HepG2 (cell line): ENCODE data around the gene TAGLN. TPM values are rescaled to one million over a fixed set of nuclear protein-coding genes. Genes with fewer than 3 reads are reported as not detected.

ENCODE experiments used
- ATAC-seq: fragments of 200-7000 bp; cut with Tn5 transposase; 3 replicates; pipeline ENCODE4 v1.9.1; 2020; ENCODE audit warnings: mild to moderate bottlenecking, moderate library complexity
- BruUV-seq: library from RNA; stranded (reverse); fragments of 400-500 nt; replicated peaks from 2 replicates; lab custom pipeline; 2021; lab: Mats Ljungman, UMichigan
- CTCF ChIA-PET: fragments of 300-600 bp; formaldehyde crosslinking; extraction: SDS; loops from one replicate; lab custom pipeline; 2021; ENCODE audit warnings: low total read pairs, inconsistent platforms, low intra/inter-chr PET ratio; lab: Yijun Ruan, JAX
- POLR2A ChIA-PET: fragments of 350-600 bp; sonication (Branson Sonifier 250); formaldehyde crosslinking; loops from one replicate; lab custom pipeline; 2020; ENCODE audit warnings: antibody characterized with exemption, inconsistent platforms; lab: Yijun Ruan, JAX
- DNase-seq: peaks from one replicate; pipeline ENCODE4 v3.0.0-alpha.2; 2015; ENCODE audit warnings: low spot score
- FAIRE-seq: peaks from 3 replicates; lab custom pipeline; 2011; peaks lifted over from hg19 to GRCh38; lab: Jason Lieb, UNC
- H2AFZ ChIP-seq: one replicate; pipeline ENCODE4 v1.6.1; 2011; ENCODE audit warnings: low read length, inconsistent platforms
- H3K27ac ChIP-seq: fragments of 300-600 bp; 3 replicates; pipeline ENCODE4 v1.8.0; 2011; ENCODE audit warnings: mixed run types, mild to moderate bottlenecking, mixed read lengths, low read length, inconsistent platforms; ENCODE audit not compliant: insufficient read depth; ENCODE audit errors: extremely low read length
- H3K27me3 ChIP-seq, 2 experiments: fragments of 200-600 bp in 1 of 2; 2 replicates in 1 of 2; 3 replicates in 1 of 2; pipeline versions ENCODE4 v1.6.0 to v1.8.0; 2011; ENCODE audit warnings: low read length in 2 of 2, mild to moderate bottlenecking in 2 of 2, moderate library complexity in 2 of 2, inconsistent platforms in 1 of 2; ENCODE audit not compliant: insufficient read depth in 2 of 2, control insufficient read depth in 1 of 2
- H3K36me3 ChIP-seq, 2 experiments: fragments of 200-600 bp in 1 of 2; replicated peaks in 1 of 2; 2 replicates in 1 of 2; 3 replicates in 1 of 2; pipeline versions ENCODE4 v1.5.1 to v1.8.0; 2011; ENCODE audit warnings: low read length in 2 of 2, inconsistent platforms in 1 of 2; ENCODE audit not compliant: insufficient read depth in 2 of 2, control insufficient read depth in 1 of 2
- H3K4me1 ChIP-seq: 2 replicates; pipeline ENCODE4 v1.5.1; 2012; ENCODE audit warnings: low read length, inconsistent platforms; ENCODE audit not compliant: insufficient read depth
- H3K4me2 ChIP-seq: 2 replicates; pipeline ENCODE4 v1.6.0; 2011; ENCODE audit warnings: low read depth, low read length, inconsistent platforms
- H3K4me3 ChIP-seq, 3 experiments: fragments of 200-600 bp in 1 of 3; sonication (generic), shearing (Covaris generic) in 1 of 3; replicated peaks in 1 of 3; 2 replicates each; pipeline ENCODE4 v1.5.1; 2011 to 2016; ENCODE audit warnings: low read length in 3 of 3, inconsistent platforms in 2 of 3, low read depth in 2 of 3, mild to moderate bottlenecking in 2 of 3, control low read depth in 1 of 3, mixed read lengths in 1 of 3; ENCODE audit not compliant: insufficient read depth in 1 of 3
- H3K79me2 ChIP-seq: one replicate; pipeline ENCODE4 v1.6.1; 2011; ENCODE audit warnings: low read length, inconsistent platforms; ENCODE audit not compliant: insufficient read depth
- H3K9ac ChIP-seq: 2 replicates; pipeline ENCODE4 v1.6.0; 2011; ENCODE audit warnings: mild to moderate bottlenecking, low read depth, low read length, inconsistent platforms; ENCODE audit not compliant: insufficient read depth
- H3K9me3 ChIP-seq: 2 replicates; pipeline ENCODE4 v1.5.1; 2012; ENCODE audit warnings: mild to moderate bottlenecking, low read length
- H4K20me1 ChIP-seq: 2 replicates; pipeline ENCODE4 v1.6.0; 2011; ENCODE audit warnings: inconsistent platforms, mild to moderate bottlenecking, low read length, moderate library complexity; ENCODE audit not compliant: insufficient read depth
- ATRX ChIP-seq: sonication (generic); formaldehyde crosslinking; IDR thresholded peaks from 2 replicates; pipeline ENCODE4 v1.4.0; 2020; ENCODE audit warnings: missing genetic modification reagents, borderline replicate concordance
- BHLHE40 ChIP-seq: IDR thresholded peaks from 2 replicates; pipeline ENCODE4 v1.6.1; 2011; ENCODE audit warnings: low read length, improper control_type of control experiment
- HIC2 ChIP-seq: sonication (generic); formaldehyde crosslinking; IDR thresholded peaks from 2 replicates; pipeline ENCODE4 v1.9.0; 2022; ENCODE audit warnings: low read depth, missing genetic modification reagents
- KAT2B ChIP-seq: fragments of 150-350 bp; IDR thresholded peaks from 2 replicates; pipeline ENCODE4 v1.6.1; 2014; ENCODE audit warnings: low read depth, low read length, borderline replicate concordance
- LRRFIP1 ChIP-seq: sonication (generic); formaldehyde crosslinking; conservative IDR thresholded peaks from 2 replicates; pipeline ENCODE4 v1.4.0; 2020; ENCODE audit warnings: missing genetic modification reagents
- NR2C2 ChIP-seq: sonication (generic); formaldehyde crosslinking; IDR thresholded peaks from 2 replicates; pipeline ENCODE4 v1.4.0; 2020; ENCODE audit warnings: missing genetic modification reagents, mild to moderate bottlenecking, moderate library complexity, borderline replicate concordance
- PPARG ChIP-seq: conservative IDR thresholded peaks from 2 replicates; pipeline ENCODE4 v1.6.1; 2016; ENCODE audit warnings: missing biosample characterization, missing genetic modification reagents
- RELA ChIP-seq: sonication (generic); formaldehyde crosslinking; IDR thresholded peaks from 2 replicates; pipeline ENCODE4 v1.4.0; 2020; ENCODE audit warnings: missing genetic modification reagents
- SIN3A ChIP-seq: IDR thresholded peaks from 2 replicates; pipeline ENCODE4 v1.6.1; 2011; ENCODE audit warnings: low read depth, mild to moderate bottlenecking, control low read depth, low read length, borderline replicate concordance
- ZBTB49 ChIP-seq: sonication (generic); formaldehyde crosslinking; IDR thresholded peaks from 2 replicates; pipeline ENCODE4 v1.4.0; 2020; ENCODE audit warnings: missing genetic modification reagents, borderline replicate concordance
- ZKSCAN8 ChIP-seq: IDR thresholded peaks from 2 replicates; pipeline ENCODE4 v1.6.1; 2016; ENCODE audit warnings: borderline replicate concordance, missing genetic modification reagents, missing compliant biosample characterization
- ZNF850 ChIP-seq: sonication (generic); formaldehyde crosslinking; conservative IDR thresholded peaks from 2 replicates; pipeline ENCODE4 v1.9.0; 2021; ENCODE audit warnings: mild to moderate bottlenecking, missing genetic modification reagents
- WGBS: methylation state at CpG from one replicate; pipeline ENCODE4 v1.1.6; 2017; ENCODE audit warnings: low lambda C conversion rate; 5-methylcytosine and 5-hydroxymethylcytosine counted together
- in situ Hi-C: cut with HindIII; loops from 2 replicates; pipeline ENCODE4 v1.10.0; 2017; ENCODE audit warnings: low pct_unique_long_range_greater_than_20kb; ENCODE audit not compliant: extremely low pct_ligation_motif_present
- intact Hi-C: fragments of 100-400 bp; cut with micrococcal nuclease; formaldehyde crosslinking; loops from one replicate; pipeline ENCODE4 v1.10.0; 2022; ENCODE audit not compliant: unreplicated experiment
- polyA plus RNA-seq, 8 experiments: library from polyadenylated mRNA; depleted of rRNA in 3 of 8; stranded (reverse) in 7 of 8; unstranded in 1 of 8; fragments of >200 nt; fragmentation: Illumina TruSeq in 4 of 8; extraction: Trizol in 4 of 8; gene quantifications; 2 replicates each; pipeline versions ENCODE4 v1.2.1 to v1.2.3, GENCODE V29; 2011 to 2016; ENCODE audit warnings: low read depth in 4 of 8, missing spikeins in 1 of 8, mixed read lengths in 1 of 8; ENCODE audit not compliant: insufficient read depth in 1 of 8
- total RNA-seq, 5 experiments: library from RNA; depleted of rRNA; stranded (reverse); fragments of >200 nt; fragmentation: Illumina TruSeq; extraction: Trizol; gene quantifications; 2 replicates each; pipeline ENCODE4 v1.2.3, GENCODE V29; 2016; ENCODE audit warnings: low read depth in 1 of 5
- TF ChIP-seq, protein P1 (sequence below): sonication (generic); formaldehyde crosslinking; IDR thresholded peaks from 2 replicates; pipeline ENCODE4 v1.4.0; 2020; ENCODE audit warnings: missing genetic modification reagents, low read depth, mild to moderate bottlenecking, borderline replicate concordance
- TF ChIP-seq, protein P2 (sequence below): sonication (generic); formaldehyde crosslinking; IDR thresholded peaks from 2 replicates; pipeline ENCODE4 v1.4.0; 2020; ENCODE audit warnings: missing genetic modification reagents, borderline replicate concordance

Gene TAGLN
- total and polyA plus RNA-seq, 2 of the 13 experiments (the other 11 are each of a cell fraction or from before 2014, with no cell fraction given): 12.6 to 75.4 TPM

DNA sequence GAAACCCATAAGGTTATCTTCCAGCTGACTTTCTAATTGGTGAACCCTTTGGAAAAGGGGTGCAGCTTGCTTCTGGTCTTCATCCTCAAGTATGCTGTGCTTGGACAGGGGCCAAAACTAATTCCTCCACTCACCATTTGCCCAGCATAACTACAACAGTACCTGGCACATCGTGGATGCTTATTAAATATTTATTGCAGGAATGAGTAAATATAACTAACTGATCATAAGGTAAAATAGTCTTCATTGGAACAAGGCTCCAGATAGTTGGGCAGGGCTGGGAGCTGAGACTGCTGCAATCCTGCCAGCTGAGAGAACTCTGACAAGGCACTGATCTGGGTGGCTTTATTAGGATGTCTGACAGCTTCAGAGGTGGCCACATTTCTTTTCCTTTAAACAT, 23.0 kb upstream of the TAGLN start:
- peaks cover 46% of the 10 kb centered on the region for H3K4me1 ChIP-seq
- DNase-seq (no peak), ATAC-seq (no peak), FAIRE-seq (no peak)
- no peak overlapping the region for H3K4me3 ChIP-seq
- no peaks in the 10 kb centered on the region; a peak in 1 of 5 replicates for H3K27me3 ChIP-seq
- ChIA-PET CTCF (no interaction called here), POLR2A (interaction anchor here (2.9 kb wide), 1 partner anchor 32 kb away, joined by 9 read pairs; the partner anchor contains the start of gene PAFAH1B2)
- H4K20me1 ChIP-seq: no peaks in the 10 kb centered on the region
- WGBS: 95% methylated on average over 1 of the region's 1 CpG
- in situ Hi-C loops: no loop called here
- TF ChIP-seq HIC2 (CRISPR knock-in tag) (no peak), SIN3A (no peak), ZNF850 (CRISPR knock-in tag) (no peak), NR2C2 (CRISPR knock-in tag) (no peak), RELA (CRISPR knock-in tag) (no peak), ATRX (CRISPR knock-in tag) (no peak), ZKSCAN8 (CRISPR knock-in tag) (no peak), LRRFIP1 (CRISPR knock-in tag) (no peak), BHLHE40 (no peak), ZBTB49 (CRISPR knock-in tag) (no peak), PPARG (no peak), KAT2B (no peak)
- TF ChIP-seq, protein P1, sequence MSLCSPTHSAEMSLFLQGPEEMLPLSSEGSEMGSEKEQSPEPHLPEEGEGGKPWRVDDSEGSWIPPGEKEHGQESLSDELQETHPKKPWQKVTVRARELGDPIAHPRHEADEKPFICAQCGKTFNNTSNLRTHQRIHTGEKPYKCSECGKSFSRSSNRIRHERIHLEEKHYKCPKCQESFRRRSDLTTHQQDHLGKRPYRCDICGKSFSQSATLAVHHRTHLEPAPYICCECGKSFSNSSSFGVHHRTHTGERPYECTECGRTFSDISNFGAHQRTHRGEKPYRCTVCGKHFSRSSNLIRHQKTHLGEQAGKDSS (CRISPR knock-in tag): no peak
- TF ChIP-seq, protein P2, sequence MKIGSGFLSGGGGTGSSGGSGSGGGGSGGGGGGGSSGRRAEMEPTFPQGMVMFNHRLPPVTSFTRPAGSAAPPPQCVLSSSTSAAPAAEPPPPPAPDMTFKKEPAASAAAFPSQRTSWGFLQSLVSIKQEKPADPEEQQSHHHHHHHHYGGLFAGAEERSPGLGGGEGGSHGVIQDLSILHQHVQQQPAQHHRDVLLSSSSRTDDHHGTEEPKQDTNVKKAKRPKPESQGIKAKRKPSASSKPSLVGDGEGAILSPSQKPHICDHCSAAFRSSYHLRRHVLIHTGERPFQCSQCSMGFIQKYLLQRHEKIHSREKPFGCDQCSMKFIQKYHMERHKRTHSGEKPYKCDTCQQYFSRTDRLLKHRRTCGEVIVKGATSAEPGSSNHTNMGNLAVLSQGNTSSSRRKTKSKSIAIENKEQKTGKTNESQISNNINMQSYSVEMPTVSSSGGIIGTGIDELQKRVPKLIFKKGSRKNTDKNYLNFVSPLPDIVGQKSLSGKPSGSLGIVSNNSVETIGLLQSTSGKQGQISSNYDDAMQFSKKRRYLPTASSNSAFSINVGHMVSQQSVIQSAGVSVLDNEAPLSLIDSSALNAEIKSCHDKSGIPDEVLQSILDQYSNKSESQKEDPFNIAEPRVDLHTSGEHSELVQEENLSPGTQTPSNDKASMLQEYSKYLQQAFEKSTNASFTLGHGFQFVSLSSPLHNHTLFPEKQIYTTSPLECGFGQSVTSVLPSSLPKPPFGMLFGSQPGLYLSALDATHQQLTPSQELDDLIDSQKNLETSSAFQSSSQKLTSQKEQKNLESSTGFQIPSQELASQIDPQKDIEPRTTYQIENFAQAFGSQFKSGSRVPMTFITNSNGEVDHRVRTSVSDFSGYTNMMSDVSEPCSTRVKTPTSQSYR (CRISPR knock-in tag): no peak
- BruUV-seq: no TSS peak
- intact Hi-C loops: no loop called here
- peaks cover 6% of the 10 kb centered on the region for H3K79me2 ChIP-seq
- peaks cover 0 to under 1% of the 10 kb centered on the region in 2 experiments; a peak in 1 of 5 replicates for H3K36me3 ChIP-seq
- no peak overlapping the region for H3K27ac ChIP-seq
- no peak overlapping the region for H3K9ac ChIP-seq
- H3K9me3 ChIP-seq: no peaks in the 10 kb centered on the region
- no peak overlapping the region for H3K4me2 ChIP-seq
- H2AFZ ChIP-seq: no peak overlapping the region
